ENCODE results near the gene GCK.

The GCK gene

DNA sequence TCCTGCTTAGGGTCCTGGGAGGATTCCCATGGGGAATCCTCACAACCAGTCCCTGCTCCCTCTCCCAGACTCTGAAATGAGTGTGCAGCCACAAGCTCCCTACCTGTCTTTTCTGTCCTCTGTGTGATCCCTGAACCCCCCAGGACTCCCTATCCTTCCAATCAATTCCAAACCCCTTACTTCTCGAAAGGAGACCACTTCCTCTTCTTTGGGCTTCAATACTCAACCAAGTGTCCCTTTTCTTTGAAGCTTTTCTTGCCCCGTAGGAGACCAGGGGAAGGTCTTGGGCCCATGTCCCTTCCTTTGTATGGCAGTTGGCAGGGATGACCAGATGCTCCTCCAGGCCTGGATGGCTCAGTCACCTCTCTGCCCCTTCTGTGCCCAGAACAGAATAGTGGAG is 83.4 kb downstream of the GCK start:
- FAIRE-seq (no peak), DNase-seq (ENCODE audit: low spot score) (no peak)

- FAIRE-seq = peak; percentile 90
- peak; percentile 54 for DNase-seq (ENCODE audit: low spot score)
These were observed 84.1 kb downstream of the GCK start for GRCh38 chr7:44104860-44105771.

DNA sequence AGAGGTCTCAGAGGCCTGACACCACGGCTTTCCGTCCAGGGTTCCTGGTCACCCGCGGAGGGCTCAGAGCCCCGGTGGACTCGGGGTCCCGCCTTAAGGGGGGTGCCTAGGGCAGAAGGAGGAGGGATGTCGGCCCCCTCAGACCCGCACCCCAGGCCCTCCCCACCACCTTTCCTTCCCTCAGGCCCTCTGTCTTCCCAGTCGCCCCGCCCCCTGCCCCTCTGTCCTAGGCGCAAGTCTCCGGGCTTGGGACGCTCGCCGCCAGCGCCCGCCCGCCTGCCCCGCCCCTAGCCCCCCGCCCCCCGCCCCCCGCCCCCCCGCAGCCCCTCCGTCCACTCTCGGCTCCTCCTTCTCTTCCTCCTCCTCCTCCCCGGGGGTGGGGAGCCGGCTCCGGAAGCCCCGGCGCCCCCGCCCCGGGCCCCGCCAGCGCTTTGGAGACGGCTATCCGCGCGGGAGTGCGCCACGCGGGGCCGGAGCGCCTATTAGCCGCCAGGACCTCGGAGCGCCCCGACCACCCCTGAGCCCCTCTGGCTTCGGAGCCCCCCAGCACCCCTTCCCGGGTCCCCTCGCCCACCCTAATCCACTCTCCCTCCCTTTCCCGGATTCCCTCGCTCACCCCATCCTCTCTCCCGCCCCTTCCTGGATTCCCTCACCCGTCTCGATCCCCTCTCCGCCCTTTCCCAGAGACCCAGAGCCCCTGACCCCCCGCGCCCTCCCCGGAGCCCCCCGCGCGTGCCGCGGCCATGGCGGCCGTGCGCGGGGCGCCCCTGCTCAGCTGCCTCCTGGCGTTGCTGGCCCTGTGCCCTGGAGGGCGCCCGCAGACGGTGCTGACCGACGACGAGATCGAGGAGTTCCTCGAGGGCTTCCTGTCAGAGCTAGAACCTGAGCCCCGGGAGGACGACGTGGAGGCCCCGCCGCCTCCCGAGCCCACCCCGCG is 85.0 kb downstream of the GCK start, which contains the start of gene AEBP1:
Gene AEBP1, plus strand, starts transcription at position 423 of the 937 bp plus-strand sequence. Its CDS starts 321 bp downstream, at position 744.
- FAIRE-seq (no peak), DNase-seq (ENCODE audit: low spot score) (peak; percentile 72)

GRCh38 chr7:44103566-44103922 is 85.7 kb downstream of the GCK start:
- DNase-seq (ENCODE audit: low spot score) = no peak
- FAIRE-seq = no peak

- FAIRE-seq = no peak
- DNase-seq (ENCODE audit: low spot score) = no peak
These were observed 86.2 kb downstream of the GCK start for GRCh38 chr7:44102846-44103565.

DNA sequence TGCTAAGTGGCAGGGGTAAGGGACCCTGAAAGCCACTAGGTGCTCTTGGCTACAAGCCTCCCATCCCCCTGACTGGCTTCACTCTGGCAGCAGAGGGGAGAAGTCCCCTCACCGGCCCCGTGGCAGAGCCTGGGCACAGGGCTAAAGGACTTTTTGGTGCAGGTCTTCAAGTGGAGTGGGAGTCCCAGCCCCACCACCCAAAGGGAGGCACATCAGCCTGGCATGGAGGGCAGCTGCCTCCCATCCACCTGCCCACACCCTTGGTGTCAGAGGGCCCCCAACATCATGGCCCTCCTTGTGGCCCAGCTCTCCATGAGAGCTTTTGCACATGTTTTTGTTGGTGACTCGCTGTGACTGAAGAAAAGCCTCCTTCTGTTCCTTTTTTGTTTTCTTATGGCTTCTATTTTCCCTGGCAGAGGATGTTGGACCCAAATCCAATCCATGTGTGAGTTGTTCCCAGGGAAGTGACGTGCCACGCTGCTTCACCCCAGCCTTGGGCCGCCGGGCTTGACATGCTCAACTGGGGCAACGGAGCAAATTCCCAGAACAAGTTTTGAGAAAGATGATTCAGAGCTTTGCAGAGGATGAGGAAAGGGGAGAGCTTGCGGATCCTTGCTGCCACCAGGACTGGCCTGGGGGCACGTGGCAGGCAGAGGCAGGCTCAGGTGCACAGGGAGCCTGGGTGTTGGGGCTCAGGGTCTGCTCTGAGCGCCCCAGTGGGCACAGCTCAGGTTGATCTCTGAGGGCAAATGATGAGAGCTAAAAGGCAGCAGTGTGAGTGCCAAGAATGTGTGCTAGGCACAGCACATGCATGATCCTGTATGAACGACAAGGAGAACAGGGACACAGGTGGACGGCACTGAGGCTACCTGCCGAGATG is 87.0 kb downstream of the GCK start:
- peak; percentile 13 for FAIRE-seq
- no peak for DNase-seq (ENCODE audit: low spot score)

DNA sequence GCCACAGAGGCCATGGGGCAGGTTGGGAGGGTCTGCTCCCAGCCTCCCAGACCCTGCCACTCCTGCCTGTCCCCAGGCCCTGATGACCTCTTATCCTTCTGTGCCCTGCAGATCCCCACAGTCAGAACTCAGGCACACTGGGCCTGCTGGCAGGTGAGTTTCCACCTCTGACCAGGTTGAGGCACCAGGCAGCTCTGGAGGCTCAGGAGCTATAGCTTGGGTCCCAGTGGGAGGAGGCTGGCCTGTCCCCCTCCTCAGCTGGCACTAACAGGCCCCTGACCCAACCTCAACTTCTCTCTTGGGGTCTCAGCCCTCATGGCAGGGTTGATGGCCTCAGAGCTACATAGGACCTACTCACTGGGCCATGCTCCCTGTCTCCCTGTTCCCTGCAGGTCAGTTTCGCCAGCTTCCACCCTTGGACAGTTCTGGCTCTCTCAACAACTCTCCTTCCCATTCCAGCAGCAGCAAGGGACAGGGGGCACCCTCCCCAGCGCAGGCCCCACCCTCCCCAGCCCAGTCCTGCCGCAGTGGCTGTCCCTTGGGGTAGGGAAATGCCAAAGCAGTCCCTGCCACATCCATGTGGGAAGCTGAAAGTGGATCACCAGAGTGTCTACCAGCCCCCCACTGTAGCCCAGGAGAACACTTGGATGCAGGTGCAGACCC is 87.8 kb downstream of the GCK start:
- DNase-seq (ENCODE audit: low spot score) = no peak

DNA sequence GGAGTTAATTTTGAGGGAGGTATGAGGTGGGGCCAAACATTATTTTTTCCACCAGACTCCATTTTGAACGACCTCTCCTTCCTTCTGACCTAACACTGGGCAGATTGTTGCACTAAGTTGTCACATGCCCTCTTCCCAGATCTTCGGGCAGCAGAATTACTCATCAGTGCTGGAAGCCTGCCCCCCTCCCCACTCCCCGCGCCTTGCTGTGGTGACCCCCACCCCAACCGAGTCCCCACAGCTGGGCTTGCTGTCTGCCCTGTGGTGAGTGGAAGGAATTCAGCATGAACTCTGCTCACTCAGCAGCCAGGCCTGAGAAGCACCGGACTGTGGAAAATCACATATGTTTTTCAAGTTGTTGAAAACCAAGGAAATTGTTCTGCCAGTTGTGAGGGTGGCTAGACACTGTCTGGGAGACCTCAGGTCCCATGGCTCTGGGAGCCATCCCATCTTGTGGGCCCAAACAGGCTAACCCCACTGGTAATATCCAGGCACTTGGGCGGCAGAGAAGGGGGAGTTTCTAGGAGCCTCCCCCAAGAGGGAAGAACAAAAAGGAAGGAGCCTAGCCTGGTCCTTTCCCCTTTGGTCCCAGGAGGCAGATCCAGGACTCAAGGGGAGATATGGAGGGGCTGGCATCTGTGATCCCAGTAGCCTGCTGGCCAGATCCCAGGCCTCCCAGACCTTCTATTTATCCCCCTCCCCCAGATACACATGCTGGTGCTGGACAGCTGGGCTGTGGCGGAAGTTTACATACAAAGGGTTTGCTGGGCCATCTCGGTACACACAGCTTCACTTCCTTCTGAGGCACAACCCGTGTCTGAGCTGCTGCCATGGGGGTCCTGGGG is 88.6 kb downstream of the GCK start:
- FAIRE-seq (no peak), DNase-seq (ENCODE audit: low spot score) (peak; percentile 62)

More for the DNA sequence above, 87.8 kb downstream of the GCK start:
- FAIRE-seq = peak; percentile 83

GRCh38 chr7:44099669-44100068 is 89.6 kb downstream of the GCK start:
- DNase-seq (ENCODE audit: low spot score) (no peak), FAIRE-seq (no peak)

DNA sequence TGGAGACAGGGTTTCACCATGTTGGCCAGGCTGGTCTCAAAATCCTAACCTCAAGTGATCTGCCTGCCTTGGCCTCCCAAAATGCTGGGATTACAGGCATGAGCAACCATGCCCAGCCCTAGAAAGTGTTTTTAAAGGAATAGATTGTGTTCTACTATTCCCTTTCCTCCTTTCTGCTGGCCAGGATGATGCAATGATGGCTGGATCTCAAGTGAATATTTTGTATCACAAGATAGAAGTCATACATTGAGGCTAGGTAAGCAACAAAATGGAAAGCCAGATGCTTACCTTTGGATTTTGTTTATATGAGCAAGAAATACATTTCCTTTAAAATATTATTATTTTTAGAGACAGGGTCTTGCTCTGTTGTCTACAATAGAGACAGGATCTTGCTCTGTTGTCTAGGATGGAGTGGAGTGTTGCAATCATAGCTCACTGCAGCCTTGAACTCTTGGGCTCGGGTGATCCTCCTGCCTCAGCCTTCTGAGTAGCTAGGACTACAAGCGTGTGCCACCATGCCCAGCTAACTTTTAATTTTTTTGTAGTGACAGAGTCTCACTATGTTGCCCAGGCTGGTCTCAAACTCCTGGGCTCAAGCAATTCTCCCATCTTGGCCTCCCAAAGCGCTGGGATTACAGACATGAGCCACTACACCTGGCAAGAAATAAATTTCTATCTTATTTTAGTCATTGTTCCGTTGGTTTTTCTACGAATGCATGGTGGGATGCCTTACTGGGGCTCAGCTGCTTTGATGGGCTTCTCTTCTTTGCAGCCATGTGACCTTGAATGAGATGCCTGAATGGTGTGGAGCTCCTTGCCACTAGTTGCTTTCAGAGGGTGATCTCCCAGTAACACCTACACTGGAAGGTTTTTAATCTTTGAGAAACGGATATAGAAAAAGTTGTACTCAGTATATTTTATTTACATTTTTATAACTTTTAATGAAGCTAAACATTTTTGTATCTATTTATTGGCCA is 90.9 kb downstream of the GCK start:
- peak; percentile 82 for FAIRE-seq
- DNase-seq (ENCODE audit: low spot score) = no peak

GRCh38 chr7:44097064-44097932 is 91.9 kb downstream of the GCK start:
- no peak for DNase-seq (ENCODE audit: low spot score)
- no peak for FAIRE-seq

DNA sequence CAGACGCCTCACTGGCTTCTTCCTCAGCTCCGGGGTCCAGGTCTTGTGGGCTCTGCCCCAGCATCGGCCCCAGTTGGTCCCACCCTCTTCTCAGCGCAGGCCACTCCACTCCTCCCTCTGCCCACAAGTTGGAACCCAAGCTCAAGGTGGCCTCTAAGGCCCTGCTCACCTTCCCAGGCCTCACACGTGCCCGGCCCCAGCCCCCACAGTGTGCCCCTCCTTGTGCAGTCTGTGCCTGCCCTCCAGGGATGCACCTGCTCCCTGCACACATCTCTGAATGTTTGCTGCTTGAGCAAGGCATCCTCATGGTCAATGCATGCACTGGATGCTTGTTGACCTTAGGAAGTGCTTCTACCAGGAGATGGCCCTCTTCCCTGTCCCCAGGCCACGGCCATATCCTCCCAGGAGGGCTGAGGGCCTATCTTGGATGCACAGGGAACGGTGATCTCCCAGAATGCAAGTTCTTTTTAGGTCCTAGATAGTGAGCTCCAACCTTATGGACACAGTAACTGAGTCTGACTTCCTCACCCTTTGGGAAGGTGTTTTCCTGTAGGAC is 92.8 kb downstream of the GCK start:
- peak; percentile 44 for FAIRE-seq
- no peak for DNase-seq (ENCODE audit: low spot score)

- FAIRE-seq (no peak), DNase-seq (ENCODE audit: low spot score) (no peak)
These were observed 93.5 kb downstream of the GCK start for GRCh38 chr7:44095781-44096180.

- FAIRE-seq (no peak), DNase-seq (ENCODE audit: low spot score) (no peak)
These were observed 94.2 kb downstream of the GCK start for GRCh38 chr7:44094883-44095592.

- FAIRE-seq = no peak
- no peak for DNase-seq (ENCODE audit: low spot score)
These were observed 94.9 kb downstream of the GCK start for GRCh38 chr7:44094365-44094764.

Data from urothelium cell line (cell line).